ENCODE results near the gene LIPE. TPM values are rescaled to one million over a fixed set of nuclear protein-coding genes. Genes with fewer than 3 reads are reported as not detected.

Gene LIPE, protein sequence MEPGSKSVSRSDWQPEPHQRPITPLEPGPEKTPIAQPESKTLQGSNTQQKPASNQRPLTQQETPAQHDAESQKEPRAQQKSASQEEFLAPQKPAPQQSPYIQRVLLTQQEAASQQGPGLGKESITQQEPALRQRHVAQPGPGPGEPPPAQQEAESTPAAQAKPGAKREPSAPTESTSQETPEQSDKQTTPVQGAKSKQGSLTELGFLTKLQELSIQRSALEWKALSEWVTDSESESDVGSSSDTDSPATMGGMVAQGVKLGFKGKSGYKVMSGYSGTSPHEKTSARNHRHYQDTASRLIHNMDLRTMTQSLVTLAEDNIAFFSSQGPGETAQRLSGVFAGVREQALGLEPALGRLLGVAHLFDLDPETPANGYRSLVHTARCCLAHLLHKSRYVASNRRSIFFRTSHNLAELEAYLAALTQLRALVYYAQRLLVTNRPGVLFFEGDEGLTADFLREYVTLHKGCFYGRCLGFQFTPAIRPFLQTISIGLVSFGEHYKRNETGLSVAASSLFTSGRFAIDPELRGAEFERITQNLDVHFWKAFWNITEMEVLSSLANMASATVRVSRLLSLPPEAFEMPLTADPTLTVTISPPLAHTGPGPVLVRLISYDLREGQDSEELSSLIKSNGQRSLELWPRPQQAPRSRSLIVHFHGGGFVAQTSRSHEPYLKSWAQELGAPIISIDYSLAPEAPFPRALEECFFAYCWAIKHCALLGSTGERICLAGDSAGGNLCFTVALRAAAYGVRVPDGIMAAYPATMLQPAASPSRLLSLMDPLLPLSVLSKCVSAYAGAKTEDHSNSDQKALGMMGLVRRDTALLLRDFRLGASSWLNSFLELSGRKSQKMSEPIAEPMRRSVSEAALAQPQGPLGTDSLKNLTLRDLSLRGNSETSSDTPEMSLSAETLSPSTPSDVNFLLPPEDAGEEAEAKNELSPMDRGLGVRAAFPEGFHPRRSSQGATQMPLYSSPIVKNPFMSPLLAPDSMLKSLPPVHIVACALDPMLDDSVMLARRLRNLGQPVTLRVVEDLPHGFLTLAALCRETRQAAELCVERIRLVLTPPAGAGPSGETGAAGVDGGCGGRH
- total RNA-seq (2014; rRNA removed; shearing (Covaris generic)), result 3.3 and 7.9 TPM in 2 replicates

- Histone ChIP-seq H3K4me3 (no peak within 1 kb of the TSS), H3K4me1 (replicated peaks) (peaks cover 16% of the 10 kb centered on the region), H3K27ac (no peak within 1 kb of the TSS), H3K9me3 (replicated peaks) (no peaks in the 10 kb centered on the region), H3K27me3 (replicated peaks) (no peaks in the 10 kb centered on the region), H3K36me3 (peaks cover 3% of the 10 kb centered on the region; the same call in 1 of the 2 replicates)
- DNase-seq (ENCODE audit: low read depth in 1 of 2, low spot score in 2 of 2), result no peak
Measured at GRCh38 chr19:42427313-42427712, at the start of gene LIPE. LIPE (minus strand) TSS chr19:42427388; CDS start chr19:42427149, 239 bp downstream.

- Histone ChIP-seq H3K4me1 (replicated peaks) (no peaks in the 10 kb centered on the region), H3K27ac (no peak overlapping the region), H3K9me3 (replicated peaks) (no peaks in the 10 kb centered on the region), H3K36me3 (no peaks in the 10 kb centered on the region), H3K4me3 (no peak overlapping the region), H3K27me3 (replicated peaks) (no peaks in the 10 kb centered on the region; the same call in 1 of the 2 replicates)
- no peak for DNase-seq (ENCODE audit: low read depth in 1 of 2, low spot score in 2 of 2)
Measured at GRCh38 chr19:42475366-42475765, 48.2 kb upstream of the LIPE start.

- H3K9me3 ChIP-seq (replicated peaks), result no peaks in the 10 kb centered on the region
- no peaks in the 10 kb centered on the region; the same call in 1 of the 2 replicates for H3K27me3 ChIP-seq (replicated peaks)
- no peaks in the 10 kb centered on the region for H3K36me3 ChIP-seq
- H3K4me3 ChIP-seq, result no peak overlapping the region
- H3K4me1 ChIP-seq (replicated peaks), result no peaks in the 10 kb centered on the region; the same call in 1 of the 2 replicates
- no peak overlapping the region for H3K27ac ChIP-seq
- DNase-seq (ENCODE audit: low read depth in 1 of 2, low spot score in 2 of 2), result no peak
Measured at GRCh38 chr19:42474743-42475142, 47.6 kb upstream of the LIPE start.

DNA sequence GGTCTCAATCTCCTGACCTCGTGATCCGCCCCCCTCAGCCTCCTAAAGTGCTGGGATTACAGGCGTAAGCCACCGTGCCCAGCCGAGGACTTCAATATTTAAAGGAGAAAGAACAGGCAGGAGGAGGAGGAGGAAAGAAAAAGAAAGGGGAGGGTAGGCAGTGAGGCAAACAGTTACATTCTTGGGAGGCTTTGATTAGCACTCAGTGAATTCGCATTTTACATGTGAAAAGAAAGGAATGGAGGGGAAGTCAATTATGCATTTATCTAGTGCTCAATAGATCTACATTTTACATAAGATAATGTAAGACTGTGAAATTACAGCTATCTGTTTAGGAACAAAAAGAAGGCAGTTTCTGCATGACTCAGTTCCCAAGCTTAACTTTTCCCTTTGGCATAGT, 46.5 kb upstream of the LIPE start:
- H3K27me3 ChIP-seq (replicated peaks), result no peaks in the 10 kb centered on the region; the same call in 1 of the 2 replicates
- no peaks in the 10 kb centered on the region for H3K9me3 ChIP-seq (replicated peaks)
- no peak overlapping the region for H3K4me3 ChIP-seq
- H3K4me1 ChIP-seq (replicated peaks), result peaks cover under 1% of the 10 kb centered on the region
- DNase-seq (ENCODE audit: low read depth in 1 of 2, low spot score in 2 of 2), result no peak
- H3K36me3 ChIP-seq, result no peaks in the 10 kb centered on the region
- no peak overlapping the region for H3K27ac ChIP-seq

DNA sequence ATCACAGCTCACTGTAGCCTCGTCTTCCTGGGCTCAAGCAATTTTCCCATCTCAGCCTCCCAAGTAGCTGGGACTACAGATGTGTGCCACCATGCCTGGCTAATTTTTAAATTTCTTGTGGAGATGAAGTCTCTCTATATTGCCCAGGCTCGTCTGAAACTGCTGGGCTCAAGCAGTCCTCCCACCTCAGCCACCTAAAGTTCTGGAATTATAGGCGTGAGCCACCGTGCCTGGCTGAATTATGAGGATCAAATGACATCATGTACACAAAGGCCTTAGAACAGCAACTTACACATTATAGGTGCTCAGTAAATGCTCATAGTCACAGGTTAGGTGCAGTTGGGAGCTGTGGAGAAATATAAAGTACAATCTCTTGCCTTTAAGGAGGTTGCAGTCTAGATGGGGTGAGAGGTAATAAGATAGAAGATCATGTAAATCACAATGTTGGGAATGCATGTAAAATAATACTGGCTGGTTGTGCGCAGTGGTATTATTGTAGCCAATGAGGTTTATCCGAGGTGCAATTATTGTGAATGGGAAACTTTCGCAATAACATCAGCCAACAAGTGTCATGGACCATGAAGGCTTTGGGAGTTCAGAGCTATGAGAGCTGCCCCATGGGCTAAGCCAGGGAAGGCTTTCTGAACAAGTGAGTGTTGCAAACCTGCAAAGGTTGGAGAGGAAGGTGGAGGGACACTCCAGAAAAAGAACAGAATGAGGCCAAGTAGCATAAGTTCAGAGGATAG, 45.4 kb upstream of the LIPE start:
- H3K27ac ChIP-seq, result no peak overlapping the region
- H3K4me3 ChIP-seq, result no peak overlapping the region
- no peaks in the 10 kb centered on the region; the same call in 1 of the 2 replicates for H3K27me3 ChIP-seq (replicated peaks)
- no peaks in the 10 kb centered on the region for H3K9me3 ChIP-seq (replicated peaks)
- DNase-seq (ENCODE audit: low read depth in 1 of 2, low spot score in 2 of 2), result no peak
- no peaks in the 10 kb centered on the region for H3K36me3 ChIP-seq
- peaks cover 8% of the 10 kb centered on the region for H3K4me1 ChIP-seq (replicated peaks)

GRCh38 chr19:42471554-42472249, 44.5 kb upstream of the LIPE start:
- no peaks in the 10 kb centered on the region; the same call in 1 of the 2 replicates for H3K27me3 ChIP-seq (replicated peaks)
- no peak overlapping the region for H3K4me3 ChIP-seq
- no peak for DNase-seq (ENCODE audit: low read depth in 1 of 2, low spot score in 2 of 2)
- H3K36me3 ChIP-seq, result no peaks in the 10 kb centered on the region
- H3K9me3 ChIP-seq (replicated peaks), result no peaks in the 10 kb centered on the region
- no peak overlapping the region for H3K27ac ChIP-seq
- peaks cover 8% of the 10 kb centered on the region for H3K4me1 ChIP-seq (replicated peaks)

- Histone ChIP-seq H3K27me3 (replicated peaks) (no peaks in the 10 kb centered on the region; the same call in 1 of the 2 replicates), H3K9me3 (replicated peaks) (no peaks in the 10 kb centered on the region), H3K4me1 (replicated peaks) (peaks cover 8% of the 10 kb centered on the region), H3K27ac (no peak overlapping the region), H3K4me3 (no peak overlapping the region), H3K36me3 (no peaks in the 10 kb centered on the region)
- DNase-seq (ENCODE audit: low read depth in 1 of 2, low spot score in 2 of 2), result peak; percentile 28 to 59
Measured at GRCh38 chr19:42469311-42470235, 42.4 kb upstream of the LIPE start.

DNA sequence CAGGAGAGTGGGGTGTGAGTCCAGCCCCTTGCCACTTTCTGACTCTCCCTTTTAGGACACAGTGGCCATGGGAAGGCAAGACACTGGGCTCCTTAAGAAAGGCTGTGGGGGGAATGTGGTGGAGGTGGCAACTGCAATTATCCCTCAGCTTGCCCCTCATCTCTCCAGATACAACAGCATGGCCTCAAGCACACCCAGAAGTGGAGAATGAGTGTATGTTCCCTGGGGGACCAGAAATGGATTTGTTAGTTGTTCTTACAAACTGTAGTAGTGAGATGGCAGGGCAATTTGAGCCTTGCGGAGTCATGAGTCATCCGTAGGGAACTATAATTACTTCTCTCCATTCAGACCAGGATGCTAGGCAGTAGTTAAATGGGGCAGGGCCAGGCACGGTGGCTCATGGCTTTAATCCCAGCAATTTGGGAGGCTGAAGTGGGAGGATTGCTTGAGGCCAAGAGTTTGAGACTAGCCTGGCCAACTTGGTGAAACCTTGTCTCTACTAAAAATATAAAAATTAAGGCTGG, 41.1 kb upstream of the LIPE start:
- no peak overlapping the region for H3K27ac ChIP-seq
- H3K4me3 ChIP-seq, result no peak overlapping the region
- peaks cover 8% of the 10 kb centered on the region for H3K4me1 ChIP-seq (replicated peaks)
- no peaks in the 10 kb centered on the region for H3K36me3 ChIP-seq
- H3K9me3 ChIP-seq (replicated peaks), result no peaks in the 10 kb centered on the region
- peak; percentile 74 to 79 for DNase-seq (ENCODE audit: low read depth in 1 of 2, low spot score in 2 of 2)
- no peaks in the 10 kb centered on the region; the same call in 1 of the 2 replicates for H3K27me3 ChIP-seq (replicated peaks)

- no peak overlapping the region for H3K4me3 ChIP-seq
- H3K27me3 ChIP-seq (replicated peaks), result no peaks in the 10 kb centered on the region; the same call in 1 of the 2 replicates
- H3K36me3 ChIP-seq, result no peaks in the 10 kb centered on the region
- peaks cover 8% of the 10 kb centered on the region for H3K4me1 ChIP-seq (replicated peaks)
- H3K9me3 ChIP-seq (replicated peaks), result no peaks in the 10 kb centered on the region
- H3K27ac ChIP-seq, result no peak overlapping the region
- DNase-seq (ENCODE audit: low read depth in 1 of 2, low spot score in 2 of 2), result no peak
Measured at GRCh38 chr19:42467183-42467760, 40.1 kb upstream of the LIPE start.

DNA sequence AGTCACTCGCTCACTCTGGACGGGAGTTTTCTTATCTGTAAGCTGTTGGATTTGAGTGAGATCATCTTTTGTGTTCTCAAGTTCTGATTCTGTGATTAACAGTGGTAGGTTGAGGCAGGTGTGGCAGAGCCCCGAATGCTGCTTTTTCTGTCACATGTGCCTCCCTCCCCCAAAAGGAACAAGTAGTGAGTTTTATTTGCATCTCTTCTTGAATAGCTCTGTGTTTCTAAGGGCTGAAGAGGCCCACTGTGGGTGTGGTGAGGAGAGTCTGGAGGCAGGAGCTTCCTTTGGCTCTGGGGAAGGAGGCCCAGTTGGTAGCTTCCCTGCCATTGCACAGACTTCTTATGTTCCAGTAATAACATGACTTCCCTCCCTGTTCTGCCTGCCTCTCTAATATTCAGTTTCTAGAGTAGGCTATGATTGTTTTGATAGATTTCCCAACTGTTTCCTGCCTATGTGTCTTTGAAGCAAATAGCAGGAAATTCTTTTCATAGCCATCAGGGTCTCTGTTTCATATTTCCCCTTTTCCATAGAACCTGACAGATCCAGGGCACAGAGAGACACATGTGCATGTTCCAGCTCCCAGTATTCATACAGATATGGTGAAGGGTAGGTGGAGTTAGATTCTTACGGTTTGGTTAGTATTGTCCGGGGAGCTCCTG, 39.5 kb upstream of the LIPE start:
- no peak for DNase-seq (ENCODE audit: low read depth in 1 of 2, low spot score in 2 of 2)
- H3K4me3 ChIP-seq, result no peak overlapping the region
- H3K27ac ChIP-seq, result no peak overlapping the region
- H3K27me3 ChIP-seq (replicated peaks), result no peaks in the 10 kb centered on the region
- peaks cover 8% of the 10 kb centered on the region for H3K4me1 ChIP-seq (replicated peaks)
- H3K9me3 ChIP-seq (replicated peaks), result no peaks in the 10 kb centered on the region
- H3K36me3 ChIP-seq, result no peaks in the 10 kb centered on the region

- Histone ChIP-seq H3K4me3 (no peak overlapping the region), H3K27ac (no peak overlapping the region), H3K9me3 (replicated peaks) (no peaks in the 10 kb centered on the region), H3K36me3 (no peaks in the 10 kb centered on the region), H3K4me1 (replicated peaks) (peaks cover 8% of the 10 kb centered on the region), H3K27me3 (replicated peaks) (no peaks in the 10 kb centered on the region)
- DNase-seq (ENCODE audit: low read depth in 1 of 2, low spot score in 2 of 2), result no peak
Measured at GRCh38 chr19:42465827-42466280, 38.7 kb upstream of the LIPE start.

Data from SJSA1 (cell line).